IMR-90 (cell line): Measurements from ENCODE around the gene DDC. TPM values are rescaled to one million over a fixed set of nuclear protein-coding genes. Genes with fewer than 3 reads are reported as not detected.
"Not testable (repeated sequence)": the region's sequence is repeated elsewhere in the genome, so short reads cannot be mapped to it uniquely, and the experiment has no call there.

Source experiments
- ATAC-seq: fragments of 200-7000 bp; cut with Tn5 transposase; 2 replicates; pipeline ENCODE4 v1.9.1; 2020; ENCODE audit warnings: low read depth, mild to moderate bottlenecking, moderate library complexity
- BruUV-seq: library from RNA; stranded (reverse); fragments of 400-500 nt; replicated peaks from 2 replicates; lab custom pipeline; 2021; lab: Mats Ljungman, UMichigan
- CTCF ChIA-PET: fragments of 300-600 bp; formaldehyde crosslinking; extraction: SDS; loops from one replicate; lab custom pipeline; 2021; ENCODE audit warnings: antibody characterized with exemption; lab: Yijun Ruan, JAX
- POLR2A ChIA-PET: fragments of 300-600 bp; sonication (Branson Sonifier 250); formaldehyde crosslinking; loops from one replicate; lab custom pipeline; 2022; ENCODE audit warnings: antibody characterized with exemption; ENCODE audit not compliant: unreplicated experiment; lab: Charles Lee
- DNase-seq: peaks from one replicate; pipeline ENCODE4 v3.0.0; 2013
- H2AFZ ChIP-seq: replicated peaks from 2 replicates; pipeline ENCODE3; 2013; ENCODE audit warnings: low read length, mild to moderate bottlenecking; ENCODE audit not compliant: poor library complexity
- H2AK5ac ChIP-seq: 2 replicates; pipeline ENCODE4 v1.6.1; 2013; ENCODE audit warnings: low read depth, low read length, inconsistent platforms
- H2AK9ac ChIP-seq: replicated peaks from 2 replicates; pipeline ENCODE3; 2013; ENCODE audit warnings: mild to moderate bottlenecking, low read depth, low read length, moderate library complexity; ENCODE audit not compliant: poor library complexity
- H2BK120ac ChIP-seq: 2 replicates; pipeline ENCODE4 v1.6.1; 2013; ENCODE audit warnings: low read depth, low read length, inconsistent platforms
- H2BK15ac ChIP-seq: 3 replicates; pipeline ENCODE4 v1.6.1; 2013; ENCODE audit warnings: low read depth, low read length, inconsistent platforms
- H2BK20ac ChIP-seq: 2 replicates; pipeline ENCODE4 v1.6.1; 2013; ENCODE audit warnings: low read depth, mild to moderate bottlenecking, inconsistent platforms, low read length, moderate library complexity
- H2BK5ac ChIP-seq: 2 replicates; pipeline ENCODE4 v1.6.1; 2013; ENCODE audit warnings: mild to moderate bottlenecking, low read depth, low read length, inconsistent platforms; ENCODE audit not compliant: poor library complexity, severe bottlenecking
- H3K14ac ChIP-seq: replicated peaks from 2 replicates; pipeline ENCODE4 v1.6.1; 2013; ENCODE audit warnings: low read depth, low read length, inconsistent platforms
- H3K18ac ChIP-seq: 2 replicates; pipeline ENCODE4 v1.6.1; 2013; ENCODE audit warnings: low read depth, low read length, control low read depth
- H3K23ac ChIP-seq: 2 replicates; pipeline ENCODE4 v1.6.1; 2013; ENCODE audit warnings: low read depth, low read length, inconsistent platforms
- H3K27ac ChIP-seq: 2 replicates; pipeline ENCODE4 v1.5.1; 2013; ENCODE audit warnings: mild to moderate bottlenecking, control low read depth, low read length; ENCODE audit not compliant: insufficient read depth
- H3K27me3 ChIP-seq: 2 replicates; pipeline ENCODE4 v1.6.1; 2013; ENCODE audit warnings: low read length; ENCODE audit not compliant: control insufficient read depth, insufficient read depth
- H3K36me3 ChIP-seq: 2 replicates; pipeline ENCODE4 v1.6.1; 2013; ENCODE audit warnings: low read length, mixed read lengths; ENCODE audit not compliant: control insufficient read depth, insufficient read depth
- H3K4ac ChIP-seq: 2 replicates; pipeline ENCODE4 v1.6.1; 2013; ENCODE audit warnings: low read depth, low read length, inconsistent platforms
- H3K4me1 ChIP-seq: 2 replicates; pipeline ENCODE4 v1.6.1; 2013; ENCODE audit warnings: low read length, mixed read lengths; ENCODE audit not compliant: control insufficient read depth, insufficient read depth
- H3K4me2 ChIP-seq: 2 replicates; pipeline ENCODE4 v1.6.1; 2013; ENCODE audit warnings: low read depth, mild to moderate bottlenecking, control low read depth, low read length, moderate library complexity
- H3K4me3 ChIP-seq: 2 replicates; pipeline ENCODE4 v1.5.1; 2013; ENCODE audit warnings: low read depth, mild to moderate bottlenecking, control low read depth, low read length, moderate library complexity; ENCODE audit not compliant: insufficient read depth
- H3K56ac ChIP-seq: 2 replicates; pipeline ENCODE4 v1.6.1; 2013; ENCODE audit warnings: low read length, inconsistent platforms; ENCODE audit not compliant: insufficient read depth; ENCODE audit errors: extremely low read depth
- H3K79me1 ChIP-seq, 2 experiments: 2 replicates each; pipeline ENCODE4 v1.6.1; 2013; ENCODE audit warnings: low read length in 2 of 2, inconsistent platforms in 1 of 2, low read depth in 1 of 2
- H3K9ac ChIP-seq: 2 replicates; pipeline ENCODE4 v1.6.1; 2013; ENCODE audit warnings: low read depth, low read length, control low read depth
- H3K9me1 ChIP-seq: 2 replicates; pipeline ENCODE4 v1.6.1; 2013; ENCODE audit warnings: low read length, inconsistent platforms; ENCODE audit not compliant: insufficient read depth
- H3K9me3 ChIP-seq: 2 replicates; pipeline ENCODE4 v1.6.1; 2013; ENCODE audit warnings: low read length; ENCODE audit not compliant: control insufficient read depth, insufficient read depth
- H4K20me1 ChIP-seq: 2 replicates; pipeline ENCODE4 v1.6.1; 2013; ENCODE audit warnings: low read length, inconsistent platforms; ENCODE audit not compliant: insufficient read depth
- H4K5ac ChIP-seq: 2 replicates; pipeline ENCODE4 v1.6.1; 2013; ENCODE audit warnings: mild to moderate bottlenecking, low read depth, low read length, control low read depth
- H4K8ac ChIP-seq, 2 experiments: 2 replicates each; pipeline ENCODE4 v1.6.1; 2013; ENCODE audit warnings: low read depth in 2 of 2, low read length in 2 of 2, control low read depth in 1 of 2, inconsistent platforms in 1 of 2
- H4K91ac ChIP-seq: 2 replicates; pipeline ENCODE4 v1.6.1; 2013; ENCODE audit warnings: low read depth, low read length, inconsistent platforms; ENCODE audit not compliant: insufficient read depth
- WGBS, 2 experiments: methylation state at CpG; one replicate each; pipeline versions ENCODE4 v1.1.5 to v1.1.7; 2013; ENCODE audit warnings: missing lambda C conversion rate in 2 of 2; ENCODE audit not compliant: insufficient read length in 1 of 2; ENCODE audit errors: extremely low coverage in 2 of 2; 5-methylcytosine and 5-hydroxymethylcytosine counted together
- dilution Hi-C: fragments of 300-500 bp; cut with HindIII; formaldehyde crosslinking; loops from one replicate; pipeline ENCODE4 v1.14.3; 2018; ENCODE audit warnings: low sequenced_read_pairs; ENCODE audit not compliant: unreplicated experiment
- in situ Hi-C: fragments of 300-500 bp; cut with MboI; formaldehyde crosslinking; loops from 3 replicates; pipeline ENCODE4 v1.14.3; 2019; ENCODE audit warnings: low sequenced_read_pairs, inconsistent platforms, mixed read lengths
- intact Hi-C: fragments of 100-400 bp; cut with micrococcal nuclease; formaldehyde crosslinking; loops from 2 replicates; pipeline ENCODE4 v1.10.0; 2022
- polyA plus RNA-seq, 3 experiments: library from polyadenylated mRNA; depleted of rRNA; stranded (reverse); fragments of >200 nt; gene quantifications; 2 replicates each; pipeline ENCODE4 v1.2.3, GENCODE V29; 2012; ENCODE audit warnings: low replicate concordance in 1 of 3
- total RNA-seq: library from RNA; depleted of rRNA; stranded (reverse); fragments of >200 nt; gene quantifications from 2 replicates; pipeline ENCODE4 v1.2.3, GENCODE V29; 2012

Gene DDC
- total and polyA plus RNA-seq, 2 of the 4 experiments (the other 2 are of a cell fraction) = not detected

- H2AK5ac ChIP-seq, H3K23ac ChIP-seq, CTCF ChIA-PET, H3K4me3 ChIP-seq, in situ Hi-C loops, H2BK120ac ChIP-seq, H3K14ac ChIP-seq, H3K9me1 ChIP-seq, H3K27me3 ChIP-seq, H4K8ac ChIP-seq, H2AK9ac ChIP-seq, H3K36me3 ChIP-seq, H3K27ac ChIP-seq, H3K9ac ChIP-seq, H2BK5ac ChIP-seq, H3K4ac ChIP-seq, H4K20me1 ChIP-seq, H2BK20ac ChIP-seq, H3K56ac ChIP-seq, H4K91ac ChIP-seq, H2AFZ ChIP-seq, dilution Hi-C loops, H3K4me1 ChIP-seq, ATAC-seq, H3K4me2 ChIP-seq, DNase-seq, POLR2A ChIA-PET, H4K5ac ChIP-seq, H2BK15ac ChIP-seq, H3K79me1 ChIP-seq, BruUV-seq, H3K9me3 ChIP-seq, H3K18ac ChIP-seq: not testable (repeated sequence)
- intact Hi-C loops = loop anchor here (10.0 kb wide), 1 partner anchor 72 kb away; no protein-coding TSS in a partner anchor
- no CpG with 5 or more reads among the region's 6 CpGs for WGBS, 2 experiments
Observed at GRCh38 chr7:50576388-50576787, 11.2 kb upstream of the DDC start.
